ENCODE data around the gene FPR2.

Gene FPR2

GRCh38 chr19:51807925-51808324 is 46.9 kb downstream of the FPR2 start:
- no peak for DNase-seq

GRCh38 chr19:51808333-51808986 is 47.5 kb downstream of the FPR2 start:
- DNase-seq: no peak

DNA sequence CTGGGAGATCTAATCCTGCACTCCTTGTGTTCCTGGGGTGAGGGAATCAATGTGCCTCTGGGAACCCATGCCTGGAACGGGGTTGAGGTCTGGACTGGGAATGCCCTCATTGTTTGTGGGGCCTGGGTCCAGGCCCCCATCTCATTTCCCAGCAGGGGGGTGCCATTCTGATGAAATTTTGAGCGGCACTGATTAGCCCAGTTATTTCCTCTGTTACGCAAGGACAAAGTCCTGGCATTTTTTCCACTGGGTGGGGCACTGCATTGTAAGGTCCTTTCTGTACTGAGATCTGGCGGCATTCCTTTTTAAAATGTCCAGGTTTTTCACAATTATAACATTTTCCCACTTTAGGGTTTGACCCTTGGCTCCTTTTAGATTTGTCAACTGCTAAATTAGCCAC is 48.8 kb downstream of the FPR2 start:
- no peak for DNase-seq

DNA sequence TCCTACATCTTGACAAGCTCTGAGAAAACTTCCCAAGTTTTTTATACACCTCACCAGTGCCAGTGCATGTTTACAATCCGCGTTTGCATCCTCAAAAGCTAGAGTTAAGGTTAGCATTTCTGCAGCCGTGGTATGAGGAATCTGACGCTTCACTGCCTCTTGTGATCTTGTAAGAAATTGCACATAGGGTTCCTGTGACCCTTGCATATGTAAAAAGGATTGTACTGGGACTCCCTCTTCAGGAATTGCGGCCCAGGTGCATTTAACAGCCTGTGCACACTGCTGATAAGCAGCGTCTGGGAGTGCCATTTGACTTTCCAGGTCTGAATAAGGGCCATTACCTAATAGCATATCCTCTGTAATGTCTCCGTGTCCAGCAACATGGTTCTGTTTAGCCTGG is 49.2 kb downstream of the FPR2 start:
- no peak for DNase-seq

GRCh38 chr19:51811344-51811743 is 50.4 kb downstream of the FPR2 start:
- no peak for DNase-seq

DNA sequence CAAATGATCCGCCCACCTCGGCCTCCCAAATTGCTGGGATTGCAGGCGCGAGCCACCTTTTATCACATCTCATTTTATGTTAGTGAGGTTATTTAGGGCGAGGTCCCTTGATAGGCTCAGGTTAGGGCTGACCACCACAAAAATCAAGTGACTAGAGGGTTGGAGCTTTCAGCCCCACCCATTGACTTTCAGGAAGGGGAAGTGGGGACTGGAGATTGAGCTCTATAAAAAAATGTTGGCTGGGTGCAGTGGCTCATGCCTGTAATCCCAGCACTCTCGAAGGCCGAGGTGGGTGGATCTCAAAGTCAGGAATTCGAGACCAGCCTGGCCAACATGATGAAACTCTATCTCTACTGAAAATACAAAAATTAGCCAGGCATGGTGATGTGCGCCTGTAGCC is 54.1 kb downstream of the FPR2 start:
- DNase-seq: no peak

- no peak for DNase-seq
Observed at GRCh38 chr19:51816711-51817110, 55.7 kb downstream of the FPR2 start.

DNA sequence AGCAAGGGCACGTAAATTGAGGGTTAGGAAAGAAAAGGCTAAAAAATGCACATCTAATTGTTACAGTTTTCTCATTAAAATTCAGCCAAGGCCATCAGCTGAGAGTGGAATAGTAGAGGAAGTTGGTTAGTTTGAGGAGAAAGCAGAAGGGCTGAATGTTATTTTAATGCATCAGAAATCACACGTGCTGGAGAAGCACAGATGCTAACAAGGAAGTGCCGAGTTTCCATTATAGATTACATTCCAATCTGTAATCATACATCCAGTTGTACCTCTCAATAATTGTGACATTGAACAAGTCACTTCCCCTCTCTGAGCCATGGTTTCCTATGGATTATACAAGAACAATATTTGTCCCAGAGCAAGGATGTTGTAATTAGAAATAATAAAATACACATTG is 59.0 kb downstream of the FPR2 start:
- DNase-seq: no peak
